Sigmoid colon (tissue), 7 donors: Measurements from ENCODE around the gene GUCA1A. TPM values are rescaled to one million over a fixed set of nuclear protein-coding genes. Genes with fewer than 3 reads are reported as not detected.

ENCODE experiments used
- DNase-seq: peaks from one replicate; pipeline ENCODE4 v3.0.0-alpha.2; 2019
- H3K27ac ChIP-seq, 4 donors: fragments of 200-600 bp; sonication (generic); one replicate each; pipeline ENCODE4 v1.5.1; 2016 to 2019; ENCODE audit warnings: mild to moderate bottlenecking in 1 of 4
- H3K27me3 ChIP-seq, 3 donors: fragments of 200-600 bp; sonication (generic); one replicate each; pipeline ENCODE4 v1.5.1; 2019; ENCODE audit warnings: mild to moderate bottlenecking in 1 of 3
- H3K36me3 ChIP-seq, 4 donors: fragments of 200-600 bp; sonication (generic); one replicate each; pipeline ENCODE4 v1.5.1; 2016 to 2019
- H3K4me1 ChIP-seq, 4 donors: fragments of 200-600 bp; sonication (generic); one replicate each; pipeline ENCODE4 v1.5.1; 2017 to 2019
- H3K4me3 ChIP-seq, 4 donors: fragments of 200-600 bp; sonication (generic); one replicate each; pipeline ENCODE4 v1.5.1; 2017 to 2019; ENCODE audit warnings: mild to moderate bottlenecking in 2 of 4, moderate library complexity in 1 of 4
- H3K9me3 ChIP-seq, 4 donors: fragments of 200-600 bp in 3 of 4; sonication (generic) in 3 of 4; one replicate each; pipeline versions ENCODE4 v1.5.1 to v1.6.1; 2013 to 2019
- CTCF ChIP-seq, 4 experiments: fragments of 450-650 bp in 3 of 4; fragments of 200-600 bp in 1 of 4; IDR thresholded peaks; one replicate each; pipeline ENCODE4 v1.5.1; 2016 to 2019; ENCODE audit warnings: antibody characterized with exemption in 4 of 4, mild to moderate bottlenecking in 3 of 4, moderate library complexity in 2 of 4
- EP300 ChIP-seq, 4 donors: sonication (generic); formaldehyde crosslinking; IDR thresholded peaks; one replicate each; pipeline ENCODE4 v1.6.1; 2017; ENCODE audit warnings: antibody characterized with exemption in 4 of 4
- POLR2A ChIP-seq, 2 donors: fragments of 450-650 bp; IDR thresholded peaks; one replicate each; pipeline ENCODE4 v1.6.1; 2016; ENCODE audit warnings: antibody characterized with exemption in 2 of 2, mild to moderate bottlenecking in 2 of 2, moderate library complexity in 2 of 2
- POLR2AphosphoS5 ChIP-seq, 4 donors: sonication (generic); formaldehyde crosslinking; IDR thresholded peaks; one replicate each; pipeline ENCODE4 v1.6.1; 2017; ENCODE audit warnings: antibody characterized with exemption in 4 of 4
- WGBS, 2 donors: extraction: QIAGEN DNeasy Blood & Tissue Kit; methylation state at CpG; one replicate each; pipeline ENCODE4 v1.1.7; 2013; 5-methylcytosine and 5-hydroxymethylcytosine counted together
- intact Hi-C: fragments of 100-400 bp; cut with DNase I; formaldehyde crosslinking; loops from one replicate; pipeline ENCODE4 v1.15.1; 2023
- polyA plus RNA-seq, 3 donors: library from polyadenylated mRNA; stranded (reverse); fragments of 200-250 nt; gene quantifications; one replicate each; pipeline ENCODE4 v1.2.3, GENCODE V29; 2013
- total RNA-seq, 4 donors: library from RNA; depleted of rRNA; stranded (reverse); fragments of >200 nt; gene quantifications; one replicate each; pipeline ENCODE4 v1.1.0, GENCODE V29; 2016
- donor health status: healthy with polysubstance abuse.
- donor health status: Bipolar disorder and iron deficiency.
- donor health status: healthy.

The GUCA1A gene
- total and polyA plus RNA-seq, 7 donors, result 0.15 to 0.36 TPM; not detected in 5

- WGBS, 2 donors, result 74 to 76% methylated on average over 3 of the region's 3 CpGs
- no peak overlapping the region for H3K27ac ChIP-seq
- no peaks in the 10 kb centered on the region for H3K27me3 ChIP-seq
- no peaks in the 10 kb centered on the region for H3K36me3 ChIP-seq
- DNase-seq, result no peak
- TF ChIP-seq CTCF (IDR thresholded peaks at IDR 0.05), result no peak
- no peak for TF ChIP-seq POLR2A (IDR thresholded peaks at IDR 0.05)
- no peak for TF ChIP-seq EP300 (IDR thresholded peaks at IDR 0.05)
- TF ChIP-seq POLR2AphosphoS5 (IDR thresholded peaks at IDR 0.05), result no peak
- no peaks in the 10 kb centered on the region for H3K9me3 ChIP-seq
- intact Hi-C loops, result no loop called here
- no peaks in the 10 kb centered on the region for H3K4me1 ChIP-seq
- H3K4me3 ChIP-seq, result no peak overlapping the region
Measured at GRCh38 chr6:42125663-42126062, 47.5 kb upstream of the GUCA1A start.

GRCh38 chr6:42128460-42129359, 44.5 kb upstream of the GUCA1A start:
- TF ChIP-seq POLR2A (IDR thresholded peaks at IDR 0.05) (no peak), POLR2AphosphoS5 (IDR thresholded peaks at IDR 0.05) (no peak), CTCF (IDR thresholded peaks at IDR 0.05) (no peak), EP300 (IDR thresholded peaks at IDR 0.05) (no peak)
- H3K9me3 ChIP-seq, result no peaks in the 10 kb centered on the region
- 85 to 86% methylated on average over 25 of the region's 25 CpGs for WGBS, 2 donors
- no peaks in the 10 kb centered on the region for H3K4me1 ChIP-seq
- H3K27me3 ChIP-seq, result no peaks in the 10 kb centered on the region
- no peak for DNase-seq
- H3K27ac ChIP-seq, result no peak overlapping the region
- no peaks in the 10 kb centered on the region for H3K36me3 ChIP-seq
- intact Hi-C loops, result no loop called here
- no peak overlapping the region for H3K4me3 ChIP-seq

GRCh38 chr6:42129360-42129676, 43.8 kb upstream of the GUCA1A start:
- Histone ChIP-seq H3K4me1 (no peaks in the 10 kb centered on the region), H3K27me3 (no peaks in the 10 kb centered on the region), H3K4me3 (no peak overlapping the region), H3K27ac (no peak overlapping the region), H3K36me3 (no peaks in the 10 kb centered on the region), H3K9me3 (no peaks in the 10 kb centered on the region)
- WGBS, 2 donors, result 71 to 96% methylated on average over 2 of the region's 2 CpGs
- DNase-seq, result no peak
- no peak for TF ChIP-seq POLR2AphosphoS5 (IDR thresholded peaks at IDR 0.05)
- TF ChIP-seq EP300 (IDR thresholded peaks at IDR 0.05), result no peak
- TF ChIP-seq CTCF (IDR thresholded peaks at IDR 0.05), result no peak
- no peak for TF ChIP-seq POLR2A (IDR thresholded peaks at IDR 0.05)
- intact Hi-C loops, result no loop called here

GRCh38 chr6:42131531-42131930, 41.6 kb upstream of the GUCA1A start:
- no peak for TF ChIP-seq POLR2A (IDR thresholded peaks at IDR 0.05)
- no peak for TF ChIP-seq CTCF (IDR thresholded peaks at IDR 0.05)
- no peak for TF ChIP-seq POLR2AphosphoS5 (IDR thresholded peaks at IDR 0.05)
- no peak for TF ChIP-seq EP300 (IDR thresholded peaks at IDR 0.05)
- intact Hi-C loops, result no loop called here
- Histone ChIP-seq H3K4me1 (no peaks in the 10 kb centered on the region), H3K27me3 (no peaks in the 10 kb centered on the region), H3K36me3 (no peaks in the 10 kb centered on the region), H3K9me3 (no peaks in the 10 kb centered on the region), H3K4me3 (no peak overlapping the region), H3K27ac (no peak overlapping the region)
- DNase-seq, result no peak
- 87% methylated on average over 11 of the region's 11 CpGs for WGBS, 2 donors
